ENCODE measurements around the gene SHC3. TPM values are rescaled to one million over a fixed set of nuclear protein-coding genes. Genes with fewer than 3 reads are reported as not detected.

Gene SHC3
- total and polyA plus RNA-seq, 2 of the 4 experiments (the other 2 are of a cell fraction), result 4.5 to 13.3 TPM

DNA sequence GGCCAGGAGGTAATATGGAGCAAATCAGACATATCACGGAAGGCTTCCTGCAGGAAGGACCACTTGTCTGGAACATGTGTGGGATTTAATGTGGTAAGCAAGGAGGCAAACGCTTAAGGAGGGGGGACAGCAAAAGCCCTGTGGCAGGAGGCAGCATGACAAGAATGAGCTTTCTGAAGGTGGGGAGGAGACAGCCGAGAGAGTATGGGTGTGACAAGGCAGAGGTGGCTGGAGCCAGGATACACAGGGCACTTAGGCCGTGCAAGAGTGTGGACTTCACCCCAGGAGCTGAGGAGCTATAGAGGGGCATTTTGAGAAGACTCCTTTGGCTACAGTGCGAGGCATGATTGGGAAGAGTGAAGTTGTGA, 201.7 kb downstream of the SHC3 start:
- H3K14ac ChIP-seq (replicated peaks; ENCODE audit: low read depth, low read length), result no peak overlapping the region
- no TSS peak for BruUV-seq (replicated peaks)
- ChIA-PET CTCF (no interaction called here), POLR2A (ENCODE audit: unreplicated experiment) (no interaction called here)
- in situ Hi-C loops (cut with MboI; ENCODE audit: low sequenced_read_pairs), result no loop called here
- no peaks in the 10 kb centered on the region for H3K36me3 ChIP-seq (ENCODE audit: control insufficient read depth, insufficient read depth, low read length)
- H3K79me1 ChIP-seq (ENCODE audit: low read depth in 1 of 2, low read length in 2 of 2), result no peaks in the 10 kb centered on the region
- dilution Hi-C loops (cut with HindIII; ENCODE audit: low sequenced_read_pairs, unreplicated experiment), result loop anchor here (25.0 kb wide), 1 partner anchor 340 kb away; no protein-coding TSS in a partner anchor
- no peak overlapping the region for H3K18ac ChIP-seq (ENCODE audit: low read depth, low read length)
- no peak overlapping the region for H3K23ac ChIP-seq (ENCODE audit: low read depth, low read length)
- H3K9me3 ChIP-seq (ENCODE audit: control insufficient read depth, insufficient read depth, low read length), result peaks cover 5% of the 10 kb centered on the region; the same call in 1 of the 2 replicates
- ATAC-seq (ENCODE audit: low read depth) (no peak), DNase-seq (no peak)
- H4K20me1 ChIP-seq (ENCODE audit: insufficient read depth, low read length), result no peaks in the 10 kb centered on the region; the same call in 1 of the 2 replicates
- no peak overlapping the region for H3K56ac ChIP-seq (ENCODE audit: extremely low read depth, insufficient read depth, low read length)
- intact Hi-C loops (cut with micrococcal nuclease), result no loop called here
- H4K91ac ChIP-seq (ENCODE audit: insufficient read depth, low read depth, low read length), result no peak overlapping the region
- no peak overlapping the region for H2BK120ac ChIP-seq (ENCODE audit: low read depth, low read length)
- no peak overlapping the region for H2BK5ac ChIP-seq (ENCODE audit: low read depth, low read length, poor library complexity, severe bottlenecking)
- H2AK9ac ChIP-seq (replicated peaks; ENCODE audit: low read depth, low read length, poor library complexity), result no peak overlapping the region
- peaks cover 10% of the 10 kb centered on the region for H3K27me3 ChIP-seq (ENCODE audit: control insufficient read depth, insufficient read depth, low read length)
- H3K4me2 ChIP-seq (ENCODE audit: low read depth, low read length), result no peak overlapping the region
- peaks cover 11% of the 10 kb centered on the region; the same call in 1 of the 2 replicates for H3K9me1 ChIP-seq (ENCODE audit: insufficient read depth, low read length)
- no peak overlapping the region for H3K4ac ChIP-seq (ENCODE audit: low read depth, low read length)
- no peak overlapping the region for H3K4me3 ChIP-seq (ENCODE audit: insufficient read depth, low read depth, low read length)
- no peaks in the 10 kb centered on the region for H3K4me1 ChIP-seq (ENCODE audit: control insufficient read depth, insufficient read depth, low read length)
- no peak overlapping the region for H2BK20ac ChIP-seq (ENCODE audit: low read depth, low read length)
- H3K27ac ChIP-seq (ENCODE audit: insufficient read depth, low read length), result no peak overlapping the region
- H2AK5ac ChIP-seq (ENCODE audit: low read depth, low read length), result no peak overlapping the region
- H4K5ac ChIP-seq (ENCODE audit: low read depth, low read length), result no peak overlapping the region
- TF ChIP-seq MAFK (IDR thresholded peaks at IDR 0.05; ENCODE audit: low read depth, low read length) (no peak), CHD1 (IDR thresholded peaks at IDR 0.05; ENCODE audit: low read depth, low read length) (no peak), SMC3 (IDR thresholded peaks at IDR 0.05; ENCODE audit: low read depth, low read length) (no peak), RCOR1 (IDR thresholded peaks at IDR 0.05; ENCODE audit: insufficient replicate concordance, low read length) (no peak), CEBPB (IDR thresholded peaks at IDR 0.05; ENCODE audit: low read depth, low read length) (no peak)
- TF ChIP-seq, protein P1, sequence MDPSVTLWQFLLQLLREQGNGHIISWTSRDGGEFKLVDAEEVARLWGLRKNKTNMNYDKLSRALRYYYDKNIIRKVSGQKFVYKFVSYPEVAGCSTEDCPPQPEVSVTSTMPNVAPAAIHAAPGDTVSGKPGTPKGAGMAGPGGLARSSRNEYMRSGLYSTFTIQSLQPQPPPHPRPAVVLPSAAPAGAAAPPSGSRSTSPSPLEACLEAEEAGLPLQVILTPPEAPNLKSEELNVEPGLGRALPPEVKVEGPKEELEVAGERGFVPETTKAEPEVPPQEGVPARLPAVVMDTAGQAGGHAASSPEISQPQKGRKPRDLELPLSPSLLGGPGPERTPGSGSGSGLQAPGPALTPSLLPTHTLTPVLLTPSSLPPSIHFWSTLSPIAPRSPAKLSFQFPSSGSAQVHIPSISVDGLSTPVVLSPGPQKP (IDR thresholded peaks at IDR 0.05; ENCODE audit: borderline replicate concordance, low read depth, low read length), result no peak
- TF ChIP-seq, protein P2, sequence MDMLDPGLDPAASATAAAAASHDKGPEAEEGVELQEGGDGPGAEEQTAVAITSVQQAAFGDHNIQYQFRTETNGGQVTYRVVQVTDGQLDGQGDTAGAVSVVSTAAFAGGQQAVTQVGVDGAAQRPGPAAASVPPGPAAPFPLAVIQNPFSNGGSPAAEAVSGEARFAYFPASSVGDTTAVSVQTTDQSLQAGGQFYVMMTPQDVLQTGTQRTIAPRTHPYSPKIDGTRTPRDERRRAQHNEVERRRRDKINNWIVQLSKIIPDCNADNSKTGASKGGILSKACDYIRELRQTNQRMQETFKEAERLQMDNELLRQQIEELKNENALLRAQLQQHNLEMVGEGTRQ (IDR thresholded peaks at IDR 0.05; ENCODE audit: low read depth, low read length), result no peak
- no peak overlapping the region for H3K9ac ChIP-seq (ENCODE audit: low read depth, low read length)
- no peak overlapping the region for H2BK15ac ChIP-seq (ENCODE audit: low read depth, low read length)
- no peak overlapping the region for H2AFZ ChIP-seq (replicated peaks; ENCODE audit: low read length, poor library complexity)
- H4K8ac ChIP-seq (ENCODE audit: low read depth in 2 of 2, low read length in 2 of 2), result no peak overlapping the region
- WGBS, 2 experiments (ENCODE audit: extremely low coverage in 2 of 2, insufficient read length in 1 of 2), result 93% methylated on average over 3 of the region's 5 CpGs; no CpG with 5 or more reads in 1 of the 2 experiments
